Psoas muscle (tissue), 8 donors: ENCODE data around the gene NDUFA5. TPM values are rescaled to one million over a fixed set of nuclear protein-coding genes. Genes with fewer than 3 reads are reported as not detected.

ENCODE experiments used
- ATAC-seq, 4 donors: fragments of 200-7000 bp; cut with Tn5 transposase; one replicate each; pipeline ENCODE4 v1.9.1; 2020; ENCODE audit warnings: moderate library complexity in 3 of 4, mild to moderate bottlenecking in 2 of 4
- DNase-seq, 2 donors: peaks; one replicate each; pipeline ENCODE4 v3.0.0-alpha.2; 2020
- H3K27ac ChIP-seq: fragments of 200-600 bp; one replicate; pipeline ENCODE4 v1.8.0; 2022
- H3K27me3 ChIP-seq, 3 donors: fragments of 200-600 bp in 1 of 3; one replicate each; pipeline versions ENCODE4 v1.6.1 to v1.8.0; 2013 to 2022; ENCODE audit warnings: low read length in 2 of 3, mild to moderate bottlenecking in 2 of 3, moderate library complexity in 1 of 3; ENCODE audit not compliant: insufficient read depth in 3 of 3
- H3K36me3 ChIP-seq, 2 donors: fragments of 200-600 bp in 1 of 2; one replicate each; pipeline versions ENCODE4 v1.6.1 to v1.8.0; 2013 to 2022; ENCODE audit warnings: low read depth in 1 of 2, mild to moderate bottlenecking in 1 of 2, moderate library complexity in 1 of 2; ENCODE audit not compliant: insufficient read depth in 1 of 2
- H3K4me1 ChIP-seq: fragments of 200-600 bp; one replicate; pipeline ENCODE4 v1.8.0; 2022
- H3K4me3 ChIP-seq: fragments of 200-600 bp; one replicate; pipeline ENCODE4 v1.8.0; 2022; ENCODE audit warnings: mild to moderate bottlenecking
- H3K9me3 ChIP-seq: fragments of 200-600 bp; one replicate; pipeline ENCODE4 v1.8.0; 2022
- CTCF ChIP-seq: fragments of 200-600 bp; IDR thresholded peaks from one replicate; pipeline ENCODE4 v1.8.0; 2022; ENCODE audit warnings: antibody characterized with exemption
- WGBS, 3 donors: extraction: QIAGEN DNeasy Blood & Tissue Kit; methylation state at CpG; one replicate each; pipeline versions ENCODE4 v1.1.6 to v1.1.7; 2013; 5-methylcytosine and 5-hydroxymethylcytosine counted together
- intact Hi-C, 2 donors: fragments of 100-400 bp; cut with DNase I; formaldehyde crosslinking; loops; one replicate each; pipeline versions ENCODE4 v1.11.0 to v1.14.2; 2022
- polyA plus RNA-seq, 3 donors: library from polyadenylated mRNA; stranded (reverse); fragments of 200-250 nt; gene quantifications; one replicate each; pipeline ENCODE4 v1.2.3, GENCODE V29; 2013
- total RNA-seq, 4 donors: library from RNA; stranded (reverse); fragmentation: NEBNext Ultra II Directional in 2 of 4; extraction: Animal tissue kit (Norgen Biotek cat#: 25700) in 2 of 4; gene quantifications; one replicate each; pipeline versions ENCODE4 v1.2.1 to v1.2.4, GENCODE V29; 2021 to 2023
- donor health status: healthy with polysubstance abuse.
- donor health status: DM: no; HTN: no; CAD: no; lungs with moderate emphysema.
- donor health status: Bipolar disorder and iron deficiency.
- donor health status: healthy.
- donor health status: DM: yes; HTN: yes; CAD: no.
- donor health status: DM: no; HTN: no; CAD: no.
- donor health status: DM: no; HTN: no; CAD: no.
- donor health status: DM: yes; HTN: yes; CAD: no.

The NDUFA5 gene
- total and polyA plus RNA-seq, 7 donors: 99.2 to 234 (median 183) TPM

DNA sequence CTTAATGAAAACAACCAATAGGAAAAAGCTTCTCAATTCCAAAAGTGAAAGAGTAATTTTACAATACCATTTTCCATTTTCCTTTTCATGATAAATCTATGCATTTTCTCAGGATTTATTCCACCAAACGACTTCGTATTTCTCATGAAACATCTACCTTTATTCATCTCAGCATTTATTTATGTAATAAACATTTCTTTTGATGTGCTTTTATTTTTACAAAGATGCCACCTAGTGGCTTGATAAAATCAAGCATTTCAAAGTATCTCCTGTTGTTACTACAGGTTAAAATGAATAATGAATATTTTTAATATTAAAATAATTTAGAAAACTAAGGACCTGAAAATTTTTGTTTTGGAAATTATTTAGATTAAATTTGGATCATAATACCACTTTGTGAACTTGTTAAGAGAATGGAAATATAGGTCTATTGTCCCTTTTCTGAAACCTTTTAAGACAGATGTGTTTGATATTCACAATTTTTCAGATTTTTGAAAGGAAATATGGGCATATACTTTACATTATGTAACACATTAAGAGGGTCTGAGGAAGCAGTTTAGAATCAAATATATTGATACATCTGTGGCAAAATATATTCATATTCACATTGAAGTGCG is 20.5 kb downstream of the NDUFA5 start:
- intact Hi-C loops: loop anchor here (2.0 to 5.0 kb wide), 2 partner anchors 44 to 45 kb away; no protein-coding TSS in a partner anchor
- Histone ChIP-seq H3K27ac (peak overlapping the region; percentile 60), H3K4me3 (no peak overlapping the region), H3K9me3 (no peaks in the 10 kb centered on the region), H3K4me1 (peaks cover 11% of the 10 kb centered on the region), H3K36me3 (peaks cover 0 to 7% of the 10 kb centered on the region in 2 donors), H3K27me3 (no peaks in the 10 kb centered on the region)
- DNase-seq: no peak
- peak; percentile 64 for TF ChIP-seq CTCF
- 35 to 59% (median 36%) methylated on average over 3 of the region's 3 CpGs for WGBS, 3 donors
- ATAC-seq: no peak

DNA sequence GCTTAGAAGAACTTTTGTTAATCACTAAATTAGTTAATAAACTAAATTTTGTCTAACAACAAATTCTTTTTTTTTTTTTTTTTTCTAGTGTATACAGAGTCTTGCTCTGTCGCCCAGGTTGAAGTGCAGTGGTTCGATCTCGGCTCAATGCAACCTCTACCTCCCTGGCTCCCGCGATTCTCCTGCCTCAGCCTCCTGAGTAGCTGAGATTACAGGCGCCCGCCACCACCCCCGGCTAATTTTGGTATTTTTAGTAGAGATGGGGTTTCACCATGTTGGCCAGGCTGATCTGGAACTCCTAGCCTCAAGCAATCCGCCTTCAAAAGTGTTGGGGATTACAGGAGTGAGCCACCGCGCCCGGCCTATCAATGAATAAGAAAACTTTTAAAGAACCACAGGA is 22.1 kb downstream of the NDUFA5 start:
- no peaks in the 10 kb centered on the region for H3K27me3 ChIP-seq
- intact Hi-C loops: loop anchor here in 1 of 2 donors (5.0 kb wide), 1 partner anchor 43 kb away; no protein-coding TSS in a partner anchor
- H3K4me3 ChIP-seq: peak overlapping the region; percentile 63
- H3K27ac ChIP-seq: peak overlapping the region; percentile 86
- H3K4me1 ChIP-seq: peaks cover 13% of the 10 kb centered on the region
- 81 to 92% (median 84%) methylated on average over 12 of the region's 12 CpGs for WGBS, 3 donors
- H3K36me3 ChIP-seq: no peaks in the 10 kb centered on the region
- TF ChIP-seq CTCF: no peak
- ATAC-seq (no peak), DNase-seq (no peak)
- H3K9me3 ChIP-seq: no peaks in the 10 kb centered on the region

DNA sequence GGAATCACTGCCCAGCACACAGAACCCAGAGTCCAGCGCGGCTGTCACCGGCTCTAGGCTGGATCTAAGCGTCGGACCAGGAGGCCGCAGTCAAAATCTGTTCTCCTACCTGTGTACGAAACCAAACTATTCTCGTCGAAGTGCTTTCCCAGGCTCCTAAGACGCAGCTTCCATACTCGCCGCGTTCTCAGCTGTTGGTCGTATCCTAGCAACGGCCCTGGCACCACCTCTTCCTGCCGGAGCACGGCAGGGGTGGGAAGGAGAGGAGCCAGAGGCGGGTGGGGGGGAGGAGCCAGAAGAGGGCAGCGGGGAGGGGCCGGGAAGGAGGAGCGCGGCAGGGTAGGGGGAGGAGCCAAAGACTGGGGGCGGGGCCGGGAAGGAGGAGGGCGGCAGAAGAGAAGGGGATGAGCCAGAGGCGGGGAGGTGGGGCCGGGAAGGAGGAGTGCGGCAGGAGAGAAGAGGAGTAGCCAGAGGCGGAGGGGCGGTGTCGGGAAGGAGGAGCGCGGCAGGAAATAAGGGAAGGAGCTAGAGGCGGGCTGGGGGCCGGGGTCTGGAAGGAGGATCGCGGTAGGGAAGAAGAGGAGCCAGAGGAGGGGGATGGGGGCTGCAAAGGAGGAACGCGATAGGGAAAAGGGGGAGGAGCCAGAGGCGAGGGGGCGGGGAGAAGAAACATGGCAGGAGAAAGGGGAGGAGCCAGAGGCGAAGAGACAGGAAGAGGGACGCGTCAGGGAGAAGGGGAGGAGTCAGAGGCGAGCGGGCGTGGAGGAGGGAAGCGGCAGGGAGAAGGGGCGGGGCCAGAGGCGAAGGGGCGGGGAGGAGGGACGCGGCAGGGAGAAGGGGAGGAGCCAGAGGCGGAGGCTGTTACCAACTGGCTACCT is 23.0 kb downstream of the NDUFA5 start, which contains the start of gene IQUB:
Gene IQUB (minus strand): TSS at position 213 of the 878 bp plus-strand sequence. CDS start 22,255 bp downstream, outside the sequence.
- no peak for TF ChIP-seq CTCF
- intact Hi-C loops: loop anchor here in 1 of 2 donors (5.0 kb wide), 1 partner anchor 42 kb away; no protein-coding TSS in a partner anchor

GRCh38 chr7:123533929-123534382 is 23.7 kb downstream of the NDUFA5 start:
- no peak for DNase-seq
- no peak for ATAC-seq
- TF ChIP-seq CTCF: no peak
- 6 to 7% (median 7%) methylated on average over 9 of the region's 9 CpGs for WGBS, 3 donors
- no peaks in the 10 kb centered on the region for H3K9me3 ChIP-seq
- H3K4me1 ChIP-seq: peaks cover 13% of the 10 kb centered on the region
- H3K4me3 ChIP-seq: peak overlapping the region; percentile 63
- H3K36me3 ChIP-seq: no peaks in the 10 kb centered on the region
- no peaks in the 10 kb centered on the region for H3K27me3 ChIP-seq
- peak overlapping the region; percentile 36 for H3K27ac ChIP-seq
- intact Hi-C loops: no loop called here

More for the DNA sequence above, 23.0 kb downstream of the NDUFA5 start, which contains the start of gene IQUB:
- peak; percentile 92 to 94 (median 93) for ATAC-seq
- H3K36me3 ChIP-seq: no peaks in the 10 kb centered on the region
- peak within 1 kb of the TSS; percentile 86 for H3K27ac ChIP-seq
- WGBS, 3 donors: 1 to 2% (median 1%) methylated on average over 45 to 54 of the region's 54 CpGs
- no peaks in the 10 kb centered on the region for H3K27me3 ChIP-seq
- H3K4me3 ChIP-seq: peak within 1 kb of the TSS; percentile 63
- H3K4me1 ChIP-seq: peaks cover 13% of the 10 kb centered on the region
- H3K9me3 ChIP-seq: no peaks in the 10 kb centered on the region
- DNase-seq: peak; percentile 98 to 99
